Measurements from ENCODE around the gene HES6. TPM values are rescaled to one million over a fixed set of nuclear protein-coding genes. Genes with fewer than 3 reads are reported as not detected.
A peak's percentile ranks its signal among the peaks of the same experiment; 100 is the strongest.

HES6 gene
- total and polyA plus RNA-seq, 7 donors: 4.1 to 54.5 (median 13.1) TPM

DNA sequence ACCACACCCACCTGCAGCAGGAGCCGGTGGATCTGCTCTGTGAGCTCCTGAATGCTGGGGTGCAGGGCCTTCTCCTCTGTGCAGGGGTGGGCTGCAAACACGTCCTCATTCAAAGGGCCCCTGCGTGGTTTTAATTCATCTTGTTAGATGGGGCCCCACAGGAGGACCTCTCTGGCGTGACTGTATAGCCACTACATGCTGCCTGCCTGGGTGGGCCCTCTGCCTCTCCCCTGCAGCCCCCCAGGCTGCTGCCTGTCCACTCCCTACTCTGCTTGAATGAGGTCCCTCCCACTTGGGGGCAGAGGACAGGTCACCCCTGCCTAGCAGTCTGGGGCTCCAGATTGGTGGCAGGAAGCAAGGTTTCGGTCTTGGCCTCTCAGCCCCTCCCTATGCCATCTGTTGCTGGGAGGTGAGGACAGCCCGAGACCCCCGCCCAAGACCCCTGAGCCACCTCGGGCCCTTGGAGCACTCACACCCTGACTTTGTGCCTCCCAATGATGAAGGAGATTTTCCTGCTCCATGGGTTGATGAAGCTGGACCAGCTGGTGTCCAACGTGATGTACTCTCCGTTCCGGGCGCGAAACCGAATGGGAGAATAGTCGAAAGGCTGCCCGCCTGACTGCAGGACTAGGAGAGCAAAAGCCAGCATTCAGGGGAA lies 22.0 kb upstream of the HES6 start:
- no peaks in the 10 kb centered on the region for H3K9me3 ChIP-seq
- TF ChIP-seq, protein P1, sequence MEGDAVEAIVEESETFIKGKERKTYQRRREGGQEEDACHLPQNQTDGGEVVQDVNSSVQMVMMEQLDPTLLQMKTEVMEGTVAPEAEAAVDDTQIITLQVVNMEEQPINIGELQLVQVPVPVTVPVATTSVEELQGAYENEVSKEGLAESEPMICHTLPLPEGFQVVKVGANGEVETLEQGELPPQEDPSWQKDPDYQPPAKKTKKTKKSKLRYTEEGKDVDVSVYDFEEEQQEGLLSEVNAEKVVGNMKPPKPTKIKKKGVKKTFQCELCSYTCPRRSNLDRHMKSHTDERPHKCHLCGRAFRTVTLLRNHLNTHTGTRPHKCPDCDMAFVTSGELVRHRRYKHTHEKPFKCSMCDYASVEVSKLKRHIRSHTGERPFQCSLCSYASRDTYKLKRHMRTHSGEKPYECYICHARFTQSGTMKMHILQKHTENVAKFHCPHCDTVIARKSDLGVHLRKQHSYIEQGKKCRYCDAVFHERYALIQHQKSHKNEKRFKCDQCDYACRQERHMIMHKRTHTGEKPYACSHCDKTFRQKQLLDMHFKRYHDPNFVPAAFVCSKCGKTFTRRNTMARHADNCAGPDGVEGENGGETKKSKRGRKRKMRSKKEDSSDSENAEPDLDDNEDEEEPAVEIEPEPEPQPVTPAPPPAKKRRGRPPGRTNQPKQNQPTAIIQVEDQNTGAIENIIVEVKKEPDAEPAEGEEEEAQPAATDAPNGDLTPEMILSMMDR (IDR thresholded peaks at IDR 0.05): no peak
- peaks cover 6 to 88% of the 10 kb centered on the region in 2 donors for H3K36me3 ChIP-seq (ENCODE audit: insufficient read depth in 1 of 2, low read depth in 1 of 2)
- DNase-seq (peak; percentile 4 to 39), ATAC-seq (no peak)
- H3K4me3 ChIP-seq: no peak overlapping the region
- peak overlapping the region; percentile 41 for H3K27ac ChIP-seq
- no peaks in the 10 kb centered on the region for H3K27me3 ChIP-seq (ENCODE audit: insufficient read depth in 3 of 3, low read length in 2 of 3)
- intact Hi-C loops (cut with DNase I): loop anchor here (5.0 kb wide), 3 partner anchors 60 to 100 kb away; partner anchors contain the start of gene ILKAP (in 2 of the 2)
- peaks cover 24% of the 10 kb centered on the region for H3K4me1 ChIP-seq
- 91 to 94% (median 93%) methylated on average over 15 to 16 of the region's 16 CpGs for WGBS, 3 donors

DNA sequence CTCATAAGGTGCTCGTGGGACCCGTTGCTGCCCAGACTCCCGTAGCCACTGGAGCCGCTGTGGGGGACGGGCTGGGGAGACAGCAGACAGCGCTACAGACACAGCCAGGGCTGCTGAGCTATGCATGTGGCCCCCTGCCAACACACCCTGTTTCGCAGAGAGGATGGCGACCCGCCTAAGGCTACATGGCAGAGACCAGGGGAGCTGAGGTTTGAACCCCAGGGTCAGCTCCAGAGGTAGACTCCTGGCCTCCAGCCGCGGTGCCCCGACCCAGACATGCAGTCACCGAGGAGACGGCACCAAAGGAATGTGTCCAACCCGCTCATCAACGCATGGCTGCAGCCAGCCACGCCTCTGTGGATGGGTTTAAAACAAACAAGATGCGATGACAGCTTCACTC lies 21.0 kb upstream of the HES6 start:
- ATAC-seq: no peak
- Histone ChIP-seq H3K9me3 (no peaks in the 10 kb centered on the region), H3K4me1 (peaks cover 30% of the 10 kb centered on the region), H3K27ac (no peak overlapping the region), H3K36me3 (ENCODE audit: insufficient read depth in 1 of 2, low read depth in 1 of 2) (peaks cover 6 to 88% of the 10 kb centered on the region in 2 donors), H3K4me3 (no peak overlapping the region), H3K27me3 (ENCODE audit: insufficient read depth in 3 of 3, low read length in 2 of 3) (no peaks in the 10 kb centered on the region)
- DNase-seq: peak; percentile 13 to 47
- TF ChIP-seq, protein P1 (IDR thresholded peaks at IDR 0.05): no peak
- 58 to 70% (median 68%) methylated on average over 18 of the region's 18 CpGs for WGBS, 3 donors
- intact Hi-C loops (cut with DNase I): loop anchor here (5.0 kb wide), 3 partner anchors 59 to 99 kb away; partner anchors contain the start of gene ILKAP (in 2 of the 2)

DNA sequence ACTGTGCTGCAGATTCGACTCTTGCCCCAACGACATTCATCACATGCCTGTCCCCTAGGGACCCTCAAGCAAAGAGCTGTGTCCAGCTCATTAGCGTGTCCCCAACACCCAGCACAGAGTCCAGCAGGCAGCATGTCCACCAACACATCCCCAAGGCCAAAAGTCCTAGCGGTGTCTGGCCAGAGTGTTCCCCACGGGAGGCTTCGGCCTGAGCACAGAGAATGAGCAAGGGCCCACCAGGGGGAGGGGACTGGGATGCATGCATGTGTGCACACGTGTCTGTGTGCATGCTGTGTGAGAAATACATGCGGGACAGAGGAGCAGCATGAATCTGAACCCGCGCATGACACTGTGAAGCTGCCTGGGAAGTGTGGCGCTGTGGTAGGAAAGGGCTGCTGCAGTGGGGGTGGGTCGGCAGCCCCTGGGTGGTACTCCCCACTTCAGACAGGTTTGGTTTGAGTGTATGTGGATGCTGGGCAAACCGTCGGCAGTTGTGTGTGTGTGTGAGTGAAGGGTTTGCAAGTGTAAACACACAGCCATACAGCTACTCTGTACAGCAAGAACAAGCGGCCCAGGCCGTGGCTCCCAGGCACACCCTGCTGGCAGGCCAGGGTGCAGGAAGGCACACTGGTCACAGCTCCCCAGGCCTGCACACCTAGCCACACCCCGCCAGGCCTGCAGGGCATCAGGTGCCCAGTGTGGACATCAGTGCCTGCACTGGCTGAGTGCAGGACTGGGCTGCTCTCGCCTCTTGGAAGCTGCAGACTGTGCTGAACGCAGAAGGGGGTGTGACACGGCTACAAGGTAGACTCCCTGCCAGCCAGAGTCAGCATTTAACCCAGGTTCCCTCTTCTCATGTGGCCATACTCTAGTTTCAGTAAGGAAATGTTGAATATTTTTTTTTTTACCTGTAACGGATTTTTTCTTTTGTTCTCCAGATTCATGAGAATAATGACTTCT lies 19.5 kb upstream of the HES6 start:
- TF ChIP-seq, protein P1 (IDR thresholded peaks at IDR 0.05): no peak
- no peak for ATAC-seq
- peak; percentile 7 to 50 for DNase-seq
- H3K4me1 ChIP-seq: peaks cover 30% of the 10 kb centered on the region
- intact Hi-C loops (cut with DNase I): loop anchor here (5.0 kb wide), 3 partner anchors 57 to 97 kb away; partner anchors contain the start of gene ILKAP (in 2 of the 2)
- H3K9me3 ChIP-seq: no peaks in the 10 kb centered on the region
- no peaks in the 10 kb centered on the region for H3K27me3 ChIP-seq (ENCODE audit: insufficient read depth in 3 of 3, low read length in 2 of 3)
- WGBS, 3 donors: 81 to 86% (median 85%) methylated on average over 21 of the region's 21 CpGs
- H3K27ac ChIP-seq: no peak overlapping the region
- no peak overlapping the region for H3K4me3 ChIP-seq
- peaks cover 6 to 88% of the 10 kb centered on the region in 2 donors for H3K36me3 ChIP-seq (ENCODE audit: insufficient read depth in 1 of 2, low read depth in 1 of 2)

DNA sequence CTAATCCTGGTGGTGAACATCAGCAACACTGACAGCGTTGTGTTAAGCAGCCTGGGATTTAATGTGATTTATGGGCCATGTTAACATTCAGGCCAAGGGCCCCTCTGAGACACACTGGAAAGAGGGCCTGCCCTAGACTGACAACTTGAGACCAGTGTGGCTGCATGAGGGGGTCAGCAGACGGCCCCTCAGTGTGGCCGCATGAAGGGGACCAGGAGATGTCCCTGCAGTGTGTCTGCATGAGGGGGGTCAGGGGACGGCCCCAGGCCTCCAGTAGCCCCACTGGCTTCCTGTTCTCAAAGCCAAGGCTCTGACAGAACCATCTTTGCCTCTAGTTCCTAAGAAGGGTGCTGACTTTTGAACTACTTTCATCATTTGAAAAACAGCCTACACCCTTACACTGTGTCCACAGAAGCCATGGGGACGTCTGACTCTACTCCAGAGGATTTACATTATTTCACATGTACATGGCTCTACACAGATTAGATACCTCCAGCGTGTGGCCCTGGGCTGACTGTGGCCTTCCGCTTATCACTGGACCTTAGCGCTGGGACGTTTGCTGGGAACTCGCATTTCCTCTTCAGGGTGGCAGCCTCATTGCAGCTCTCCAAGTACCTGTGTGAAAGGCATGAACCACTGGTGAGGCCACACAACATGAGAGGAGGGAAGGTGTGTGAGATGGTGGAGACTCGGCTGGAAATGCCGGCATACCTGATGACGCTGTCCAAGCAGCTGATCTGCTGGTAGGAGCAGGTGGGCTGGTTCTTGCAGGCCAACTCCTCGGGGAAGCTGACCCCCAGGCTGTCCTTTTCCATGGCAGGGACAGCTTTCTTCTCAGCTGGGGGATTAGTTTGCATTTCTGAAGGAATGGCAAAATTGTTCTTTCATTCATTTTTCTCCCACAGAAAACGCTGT lies 18.2 kb upstream of the HES6 start:
- peaks cover 25% of the 10 kb centered on the region for H3K4me1 ChIP-seq
- peaks cover 8 to 95% of the 10 kb centered on the region in 2 donors for H3K36me3 ChIP-seq (ENCODE audit: insufficient read depth in 1 of 2, low read depth in 1 of 2)
- intact Hi-C loops (cut with DNase I): no loop called here
- DNase-seq (peak in 1 of 2 donors; percentile 29), ATAC-seq (no peak)
- TF ChIP-seq, protein P1 (IDR thresholded peaks at IDR 0.05): no peak
- no peaks in the 10 kb centered on the region for H3K9me3 ChIP-seq
- H3K27ac ChIP-seq: no peak overlapping the region
- WGBS, 3 donors: 86 to 91% (median 89%) methylated on average over 15 of the region's 15 CpGs
- no peaks in the 10 kb centered on the region for H3K27me3 ChIP-seq (ENCODE audit: insufficient read depth in 3 of 3, low read length in 2 of 3)
- no peak overlapping the region for H3K4me3 ChIP-seq
